HepG2 (cell line): Measurements from ENCODE around the gene DEFB113. TPM values are rescaled to one million over a fixed set of nuclear protein-coding genes. Genes with fewer than 3 reads are reported as not detected.

Experiments
- ATAC-seq: fragments of 200-7000 bp; cut with Tn5 transposase; 3 replicates; pipeline ENCODE4 v1.9.1; 2020; ENCODE audit warnings: mild to moderate bottlenecking, moderate library complexity
- BruUV-seq: library from RNA; stranded (reverse); fragments of 400-500 nt; replicated peaks from 2 replicates; lab custom pipeline; 2021; lab: Mats Ljungman, UMichigan
- CTCF ChIA-PET: fragments of 300-600 bp; formaldehyde crosslinking; extraction: SDS; loops from one replicate; lab custom pipeline; 2021; ENCODE audit warnings: low total read pairs, inconsistent platforms, low intra/inter-chr PET ratio; lab: Yijun Ruan, JAX
- POLR2A ChIA-PET: fragments of 350-600 bp; sonication (Branson Sonifier 250); formaldehyde crosslinking; loops from one replicate; lab custom pipeline; 2020; ENCODE audit warnings: antibody characterized with exemption, inconsistent platforms; lab: Yijun Ruan, JAX
- DNase-seq: peaks from one replicate; pipeline ENCODE4 v3.0.0-alpha.2; 2015; ENCODE audit warnings: low spot score
- FAIRE-seq: peaks from 3 replicates; lab custom pipeline; 2011; peaks lifted over from hg19 to GRCh38; lab: Jason Lieb, UNC
- H2AFZ ChIP-seq: one replicate; pipeline ENCODE4 v1.6.1; 2011; ENCODE audit warnings: low read length, inconsistent platforms
- H3K27ac ChIP-seq: fragments of 300-600 bp; 3 replicates; pipeline ENCODE4 v1.8.0; 2011; ENCODE audit warnings: mixed run types, mild to moderate bottlenecking, mixed read lengths, low read length, inconsistent platforms; ENCODE audit not compliant: insufficient read depth; ENCODE audit errors: extremely low read length
- H3K27me3 ChIP-seq, 2 experiments: fragments of 200-600 bp in 1 of 2; 2 replicates in 1 of 2; 3 replicates in 1 of 2; pipeline versions ENCODE4 v1.6.0 to v1.8.0; 2011; ENCODE audit warnings: low read length in 2 of 2, mild to moderate bottlenecking in 2 of 2, moderate library complexity in 2 of 2, inconsistent platforms in 1 of 2; ENCODE audit not compliant: insufficient read depth in 2 of 2, control insufficient read depth in 1 of 2
- H3K36me3 ChIP-seq, 2 experiments: fragments of 200-600 bp in 1 of 2; replicated peaks in 1 of 2; 2 replicates in 1 of 2; 3 replicates in 1 of 2; pipeline versions ENCODE4 v1.5.1 to v1.8.0; 2011; ENCODE audit warnings: low read length in 2 of 2, inconsistent platforms in 1 of 2; ENCODE audit not compliant: insufficient read depth in 2 of 2, control insufficient read depth in 1 of 2
- H3K4me1 ChIP-seq: 2 replicates; pipeline ENCODE4 v1.5.1; 2012; ENCODE audit warnings: low read length, inconsistent platforms; ENCODE audit not compliant: insufficient read depth
- H3K4me2 ChIP-seq: 2 replicates; pipeline ENCODE4 v1.6.0; 2011; ENCODE audit warnings: low read depth, low read length, inconsistent platforms
- H3K4me3 ChIP-seq, 3 experiments: fragments of 200-600 bp in 1 of 3; sonication (generic), shearing (Covaris generic) in 1 of 3; replicated peaks in 1 of 3; 2 replicates each; pipeline ENCODE4 v1.5.1; 2011 to 2016; ENCODE audit warnings: low read length in 3 of 3, inconsistent platforms in 2 of 3, low read depth in 2 of 3, mild to moderate bottlenecking in 2 of 3, control low read depth in 1 of 3, mixed read lengths in 1 of 3; ENCODE audit not compliant: insufficient read depth in 1 of 3
- H3K79me2 ChIP-seq: one replicate; pipeline ENCODE4 v1.6.1; 2011; ENCODE audit warnings: low read length, inconsistent platforms; ENCODE audit not compliant: insufficient read depth
- H3K9ac ChIP-seq: 2 replicates; pipeline ENCODE4 v1.6.0; 2011; ENCODE audit warnings: mild to moderate bottlenecking, low read depth, low read length, inconsistent platforms; ENCODE audit not compliant: insufficient read depth
- H3K9me3 ChIP-seq: 2 replicates; pipeline ENCODE4 v1.5.1; 2012; ENCODE audit warnings: mild to moderate bottlenecking, low read length
- H4K20me1 ChIP-seq: 2 replicates; pipeline ENCODE4 v1.6.0; 2011; ENCODE audit warnings: inconsistent platforms, mild to moderate bottlenecking, low read length, moderate library complexity; ENCODE audit not compliant: insufficient read depth
- ASH2L ChIP-seq: fragments of 300-600, 200-600 bp; sonication (generic); IDR thresholded peaks from 2 replicates; pipeline ENCODE4 v1.7.0; 2017; ENCODE audit warnings: low read depth, mild to moderate bottlenecking, moderate library complexity, mixed read lengths, low read length; ENCODE audit not compliant: insufficient read length
- GLI4 ChIP-seq: sonication (generic); formaldehyde crosslinking; IDR thresholded peaks from 2 replicates; pipeline ENCODE4 v1.5.1; 2020; ENCODE audit warnings: missing genetic modification reagents, mild to moderate bottlenecking, moderate library complexity, borderline replicate concordance
- HOXA5 ChIP-seq: sonication (generic); formaldehyde crosslinking; IDR thresholded peaks from 2 replicates; pipeline ENCODE4 v1.4.0; 2020; ENCODE audit warnings: missing genetic modification reagents
- LCORL ChIP-seq, 2 experiments: fragments of 450-650 bp in 1 of 2; sonication (generic) in 1 of 2; formaldehyde crosslinking in 1 of 2; IDR thresholded peaks; 2 replicates each; pipeline versions ENCODE4 v1.5.0 to v1.6.1; 2017 to 2020; ENCODE audit warnings: antibody characterized with exemption in 1 of 2, missing genetic modification reagents in 1 of 2
- MXI1 ChIP-seq: IDR thresholded peaks from 3 replicates; pipeline ENCODE4 v1.6.1; 2012; ENCODE audit warnings: low read depth, low read length, inconsistent platforms, borderline replicate concordance
- SNAPC4 ChIP-seq: sonication (generic); formaldehyde crosslinking; IDR thresholded peaks from 2 replicates; pipeline ENCODE4 v1.4.0; 2020; ENCODE audit warnings: mild to moderate bottlenecking, missing genetic modification reagents
- TOE1 ChIP-seq: sonication (generic); formaldehyde crosslinking; IDR thresholded peaks from 2 replicates; pipeline ENCODE4 v1.4.0; 2020; ENCODE audit warnings: mild to moderate bottlenecking, missing genetic modification reagents
- U2AF2 ChIP-seq: fragments of 200-400 bp; formaldehyde crosslinking; IDR thresholded peaks from 2 replicates; pipeline ENCODE4 v1.6.1; 2017; ENCODE audit warnings: low read depth, mild to moderate bottlenecking, low read length
- ZNF121 ChIP-seq: sonication (generic); formaldehyde crosslinking; IDR thresholded peaks from 2 replicates; pipeline ENCODE4 v1.5.0; 2020; ENCODE audit warnings: mild to moderate bottlenecking, missing genetic modification reagents
- ZNF160 ChIP-seq: sonication (generic); formaldehyde crosslinking; IDR thresholded peaks from 2 replicates; pipeline ENCODE4 v1.8.0; 2022; ENCODE audit warnings: mild to moderate bottlenecking, inconsistent platforms, missing genetic modification reagents
- ZNF337 ChIP-seq: sonication (generic); formaldehyde crosslinking; IDR thresholded peaks from 2 replicates; pipeline ENCODE4 v1.5.1; 2020; ENCODE audit warnings: missing genetic modification reagents, low read depth, mild to moderate bottlenecking, borderline replicate concordance
- ZNF564 ChIP-seq: sonication (generic); formaldehyde crosslinking; IDR thresholded peaks from 2 replicates; pipeline ENCODE4 v1.8.1; 2023; ENCODE audit warnings: mild to moderate bottlenecking, missing genetic modification reagents
- ZNF572 ChIP-seq: sonication (generic); formaldehyde crosslinking; IDR thresholded peaks from 2 replicates; pipeline ENCODE4 v1.5.1; 2020; ENCODE audit warnings: mild to moderate bottlenecking, missing genetic modification reagents
- ZNF598 ChIP-seq: sonication (generic); formaldehyde crosslinking; IDR thresholded peaks from 2 replicates; pipeline ENCODE4 v1.5.1; 2020; ENCODE audit warnings: mild to moderate bottlenecking, missing genetic modification reagents, borderline replicate concordance
- ZNF891 ChIP-seq: sonication (generic); formaldehyde crosslinking; IDR thresholded peaks from 2 replicates; pipeline ENCODE4 v1.5.0; 2020; ENCODE audit warnings: mild to moderate bottlenecking, missing genetic modification reagents
- WGBS: methylation state at CpG from one replicate; pipeline ENCODE4 v1.1.6; 2017; ENCODE audit warnings: low lambda C conversion rate; 5-methylcytosine and 5-hydroxymethylcytosine counted together
- in situ Hi-C: cut with HindIII; loops from 2 replicates; pipeline ENCODE4 v1.10.0; 2017; ENCODE audit warnings: low pct_unique_long_range_greater_than_20kb; ENCODE audit not compliant: extremely low pct_ligation_motif_present
- intact Hi-C: fragments of 100-400 bp; cut with micrococcal nuclease; formaldehyde crosslinking; loops from one replicate; pipeline ENCODE4 v1.10.0; 2022; ENCODE audit not compliant: unreplicated experiment
- polyA plus RNA-seq, 8 experiments: library from polyadenylated mRNA; depleted of rRNA in 3 of 8; stranded (reverse) in 7 of 8; unstranded in 1 of 8; fragments of >200 nt; fragmentation: Illumina TruSeq in 4 of 8; extraction: Trizol in 4 of 8; gene quantifications; 2 replicates each; pipeline versions ENCODE4 v1.2.1 to v1.2.3, GENCODE V29; 2011 to 2016; ENCODE audit warnings: low read depth in 4 of 8, missing spikeins in 1 of 8, mixed read lengths in 1 of 8; ENCODE audit not compliant: insufficient read depth in 1 of 8
- total RNA-seq, 5 experiments: library from RNA; depleted of rRNA; stranded (reverse); fragments of >200 nt; fragmentation: Illumina TruSeq; extraction: Trizol; gene quantifications; 2 replicates each; pipeline ENCODE4 v1.2.3, GENCODE V29; 2016; ENCODE audit warnings: low read depth in 1 of 5

Gene DEFB113
- total and polyA plus RNA-seq, 2 of the 13 experiments (the other 11 are each of a cell fraction or from before 2014, with no cell fraction given): not detected

GRCh38 chr6:50007819-50008218 is 38.4 kb upstream of the DEFB113 start (continued):
- no peak for TF ChIP-seq SNAPC4 (CRISPR knock-in tag)
- TF ChIP-seq MXI1: no peak
- TF ChIP-seq ZNF564: no peak
- no peak for TF ChIP-seq GLI4
- no peak for TF ChIP-seq ZNF121 (CRISPR knock-in tag)
- TF ChIP-seq LCORL (IDR thresholded peaks at IDR 0.05): no peak
- no peak for TF ChIP-seq LCORL (CRISPR knock-in tag; IDR thresholded peaks at IDR 0.05)
- TF ChIP-seq, all 625 proteins: peak for 0

GRCh38 chr6:50003139-50003538 is 33.7 kb upstream of the DEFB113 start:
- no peak for ATAC-seq
- no peaks in the 10 kb centered on the region for H3K36me3 ChIP-seq
- H3K79me2 ChIP-seq: no peaks in the 10 kb centered on the region
- H3K4me2 ChIP-seq: no peak overlapping the region
- DNase-seq: no peak
- H3K4me3 ChIP-seq: no peak overlapping the region
- no peaks in the 10 kb centered on the region for H3K27me3 ChIP-seq
- POLR2A ChIA-PET: no interaction called here
- intact Hi-C loops: no loop called here
- FAIRE-seq: no peak
- no peak overlapping the region for H3K27ac ChIP-seq
- in situ Hi-C loops: no loop called here
- WGBS: 2% methylated on average over 3 of the region's 3 CpGs
- no peak for TF ChIP-seq ZNF337
- TF ChIP-seq HOXA5 (CRISPR knock-in tag): no peak
- TF ChIP-seq TOE1 (CRISPR knock-in tag): no peak
- TF ChIP-seq ZNF572 (CRISPR knock-in tag): no peak
- TF ChIP-seq ZNF891 (CRISPR knock-in tag): no peak
- TF ChIP-seq U2AF2: no peak
- no peak for TF ChIP-seq ZNF160 (CRISPR knock-in tag)
- no peak for TF ChIP-seq ASH2L
- no peak for TF ChIP-seq ZNF598 (CRISPR knock-in tag)
- TF ChIP-seq, all 625 proteins: peak for 0
- no TSS peak for BruUV-seq
- Histone ChIP-seq H2AFZ (no peak overlapping the region), H3K4me1 (no peaks in the 10 kb centered on the region), H4K20me1 (no peaks in the 10 kb centered on the region), H3K9me3 (no peaks in the 10 kb centered on the region), H3K9ac (no peak overlapping the region)
- CTCF ChIA-PET: no interaction called here
